Naive thymus-derived CD4-positive, alpha-beta T cell (primary cell): Measurements from ENCODE around the gene PTTG1IP. TPM values are rescaled to one million over a fixed set of nuclear protein-coding genes. Genes with fewer than 3 reads are reported as not detected.
"Not testable (repeated sequence)": the region's sequence is repeated elsewhere in the genome, so short reads cannot be mapped to it uniquely, and the experiment has no call there.

Source experiments
- ATAC-seq: fragments of 150-1000 bp; cut with Tn5 transposase; 2 replicates; pipeline ENCODE4 v1.10.0; 2021; ENCODE audit warnings: mild to moderate bottlenecking, moderate library complexity
- CTCF ChIA-PET: fragments of 350-600 bp; sonication (Branson Sonifier 250); formaldehyde crosslinking; loops from one replicate; lab custom pipeline; 2021; ENCODE audit warnings: antibody characterized with exemption; lab: Charles Lee
- POLR2A ChIA-PET: fragments of 350-600 bp; sonication (Branson Sonifier 250); formaldehyde crosslinking; loops from one replicate; lab custom pipeline; 2021; ENCODE audit warnings: antibody characterized with exemption, inconsistent platforms; lab: Charles Lee
- DNase-seq, 9 donors: peaks; one replicate each; pipeline versions ENCODE4 v3.0.0 to v3.0.0-alpha.2; 2020 to 2022; ENCODE audit warnings: mixed read lengths in 1 of 9
- H3K27ac ChIP-seq: one replicate; pipeline ENCODE4 v1.7.0; 2013; ENCODE audit warnings: mild to moderate bottlenecking, low read depth, low read length, moderate library complexity
- H3K27me3 ChIP-seq, 2 donors: one replicate each; pipeline ENCODE4 v1.7.0; 2013; ENCODE audit warnings: low read length in 2 of 2, mild to moderate bottlenecking in 2 of 2, moderate library complexity in 2 of 2; ENCODE audit not compliant: control insufficient read depth in 2 of 2, insufficient read depth in 2 of 2
- H3K36me3 ChIP-seq, 3 experiments: 1 replicate in 2 of 3; 2 replicates in 1 of 3; pipeline ENCODE4 v1.7.0; 2013; ENCODE audit warnings: low read length in 3 of 3, mild to moderate bottlenecking in 3 of 3, moderate library complexity in 1 of 3; ENCODE audit not compliant: insufficient read depth in 3 of 3, control insufficient read depth in 2 of 3
- H3K4me1 ChIP-seq, 2 donors: one replicate each; pipeline ENCODE4 v1.7.0; 2013; ENCODE audit warnings: low read length in 2 of 2, mild to moderate bottlenecking in 2 of 2, moderate library complexity in 1 of 2; ENCODE audit not compliant: control insufficient read depth in 2 of 2, insufficient read depth in 2 of 2
- H3K4me3 ChIP-seq: 2 replicates; pipeline ENCODE4 v1.7.0; 2013; ENCODE audit warnings: mild to moderate bottlenecking, low read length
- H3K9me3 ChIP-seq, 3 experiments: 1 replicate in 2 of 3; 2 replicates in 1 of 3; pipeline ENCODE4 v1.7.0; 2013; ENCODE audit warnings: low read length in 3 of 3; ENCODE audit not compliant: control insufficient read depth in 2 of 3
- H3K27ac Mint-ChIP-seq, 9 donors: one replicate each; pipeline ENCODE4 v1.8.0; 2020 to 2022; ENCODE audit warnings: mixed read lengths in 9 of 9, mild to moderate bottlenecking in 8 of 9, moderate library complexity in 5 of 9, inconsistent platforms in 2 of 9
- H3K27me3 Mint-ChIP-seq, 5 donors: one replicate each; pipeline ENCODE4 v1.8.0; 2021 to 2022; ENCODE audit warnings: mixed read lengths in 5 of 5, mild to moderate bottlenecking in 1 of 5
- H3K36me3 Mint-ChIP-seq, 5 donors: one replicate each; pipeline ENCODE4 v1.8.0; 2020 to 2022; ENCODE audit warnings: mixed read lengths in 5 of 5, mild to moderate bottlenecking in 3 of 5, inconsistent platforms in 1 of 5
- H3K4me1 Mint-ChIP-seq, 7 donors: one replicate each; pipeline ENCODE4 v1.8.0; 2020 to 2022; ENCODE audit warnings: mixed read lengths in 7 of 7, mild to moderate bottlenecking in 3 of 7, inconsistent platforms in 1 of 7
- H3K4me3 Mint-ChIP-seq, 10 donors: one replicate each; pipeline ENCODE4 v1.8.0; 2020 to 2022; ENCODE audit warnings: mild to moderate bottlenecking in 10 of 10, mixed read lengths in 10 of 10, moderate library complexity in 6 of 10, inconsistent platforms in 2 of 10
- H3K9me3 Mint-ChIP-seq, 11 donors: one replicate each; pipeline ENCODE4 v1.8.0; 2020 to 2022; ENCODE audit warnings: mixed read lengths in 11 of 11, mild to moderate bottlenecking in 4 of 11, inconsistent platforms in 1 of 11, moderate library complexity in 1 of 11
- intact Hi-C, 2 donors: fragments of 100-400 bp; cut with micrococcal nuclease; formaldehyde crosslinking; loops; one replicate each; pipeline ENCODE4 v1.15.1; 2023
- polyA plus RNA-seq, 2 donors: library from polyadenylated mRNA; unstranded; fragments of 300-500 nt; fragmentation: Illumina TruSeq; gene quantifications; one replicate each; pipeline ENCODE4 v1.2.3, GENCODE V29; 2021
- total RNA-seq, 6 experiments: library from RNA in 5 of 6; stranded (reverse) in 5 of 6; gene quantifications; 1 replicate in 5 of 6; 2 replicates in 1 of 6; pipeline ENCODE4 v1.2.3 and lab custom pipeline; 2021 to 2026

The PTTG1IP gene
- total and polyA plus RNA-seq, 7 experiments from 2014 or later = 60.9 to 122 (median 92.5) TPM

DNA sequence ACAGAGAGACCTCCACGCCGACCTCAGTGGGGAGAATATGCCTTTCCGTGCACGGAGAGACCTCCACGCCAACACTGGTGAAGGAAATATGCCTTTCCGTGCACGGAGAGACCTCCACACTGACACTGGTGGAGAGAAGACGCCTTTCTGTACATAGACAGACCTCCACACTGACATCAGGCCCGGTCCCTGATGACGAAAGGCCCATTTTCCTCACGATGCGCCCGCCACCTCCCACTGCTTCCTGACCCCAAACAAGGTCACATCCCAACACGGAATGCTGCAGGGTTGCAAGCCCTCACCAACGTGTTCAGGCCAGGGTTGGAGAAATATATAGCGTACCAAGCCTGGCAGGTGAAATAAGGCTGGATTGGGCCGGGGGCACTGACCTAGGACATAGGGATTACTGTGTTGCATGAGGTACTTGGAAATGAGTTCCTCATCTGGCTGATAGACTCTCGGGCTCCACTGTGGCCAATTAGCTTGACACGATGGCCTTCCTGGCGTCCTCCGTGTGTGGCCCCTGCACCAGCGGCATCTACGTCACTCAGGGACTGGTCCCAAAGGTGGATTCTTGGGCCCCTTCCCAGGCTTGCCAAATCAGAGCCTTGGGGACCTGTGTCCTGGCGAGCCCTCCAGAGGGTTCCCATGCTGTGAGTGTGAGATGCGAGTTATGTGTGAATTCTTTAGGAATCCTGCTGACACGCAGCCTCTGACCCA is 39.1 kb downstream of the PTTG1IP start:
- peaks cover 0 to 4% (median 0%) of the 10 kb centered on the region in 11 donors for H3K9me3 Mint-ChIP-seq
- H3K4me1 Mint-ChIP-seq = peaks cover 6 to 24% (median 12%) of the 10 kb centered on the region in 7 donors
- H3K36me3 ChIP-seq = no peaks in the 10 kb centered on the region
- H3K27ac Mint-ChIP-seq = peak overlapping the region in 1 of 9 donors; percentile 51
- no peaks in the 10 kb centered on the region for H3K9me3 ChIP-seq
- H3K36me3 Mint-ChIP-seq = peaks cover 0 to 2% (median 0%) of the 10 kb centered on the region in 5 donors
- H3K27me3 Mint-ChIP-seq = no peaks in the 10 kb centered on the region
- H3K4me3 Mint-ChIP-seq = no peak overlapping the region
- no peak overlapping the region for H3K4me3 ChIP-seq
- peaks cover 0 to 5% of the 10 kb centered on the region in 2 donors for H3K4me1 ChIP-seq
- ATAC-seq = no peak
- H3K27me3 ChIP-seq = no peaks in the 10 kb centered on the region
- ChIA-PET POLR2A (no interaction called here), CTCF (no interaction called here)
- no peak for DNase-seq
- intact Hi-C loops = no loop called here
- no peak overlapping the region for H3K27ac ChIP-seq

- Mint-ChIP-seq H3K9me3 (peaks cover 0 to 7% (median 2%) of the 10 kb centered on the region in 11 donors), H3K4me1 (peaks cover 6 to 26% (median 12%) of the 10 kb centered on the region in 7 donors), H3K27me3 (no peaks in the 10 kb centered on the region), H3K4me3 (no peak overlapping the region), H3K36me3 (peaks cover 0 to 2% (median 2%) of the 10 kb centered on the region in 5 donors), H3K27ac (peak overlapping the region in 1 of 9 donors; percentile 51)
- POLR2A ChIA-PET = no interaction called here
- H3K36me3 ChIP-seq = no peaks in the 10 kb centered on the region
- peaks cover 0 to 5% of the 10 kb centered on the region in 2 donors for H3K4me1 ChIP-seq
- ATAC-seq = no peak
- H3K27me3 ChIP-seq = no peaks in the 10 kb centered on the region
- peaks cover 0 to 3% (median 0%) of the 10 kb centered on the region in 3 experiments for H3K9me3 ChIP-seq
- intact Hi-C loops = no loop called here
- CTCF ChIA-PET = no interaction called here
- no peak overlapping the region for H3K4me3 ChIP-seq
- DNase-seq = no peak
- no peak overlapping the region for H3K27ac ChIP-seq
These were observed 39.8 kb downstream of the PTTG1IP start for GRCh38 chr21:44833663-44834062.

DNA sequence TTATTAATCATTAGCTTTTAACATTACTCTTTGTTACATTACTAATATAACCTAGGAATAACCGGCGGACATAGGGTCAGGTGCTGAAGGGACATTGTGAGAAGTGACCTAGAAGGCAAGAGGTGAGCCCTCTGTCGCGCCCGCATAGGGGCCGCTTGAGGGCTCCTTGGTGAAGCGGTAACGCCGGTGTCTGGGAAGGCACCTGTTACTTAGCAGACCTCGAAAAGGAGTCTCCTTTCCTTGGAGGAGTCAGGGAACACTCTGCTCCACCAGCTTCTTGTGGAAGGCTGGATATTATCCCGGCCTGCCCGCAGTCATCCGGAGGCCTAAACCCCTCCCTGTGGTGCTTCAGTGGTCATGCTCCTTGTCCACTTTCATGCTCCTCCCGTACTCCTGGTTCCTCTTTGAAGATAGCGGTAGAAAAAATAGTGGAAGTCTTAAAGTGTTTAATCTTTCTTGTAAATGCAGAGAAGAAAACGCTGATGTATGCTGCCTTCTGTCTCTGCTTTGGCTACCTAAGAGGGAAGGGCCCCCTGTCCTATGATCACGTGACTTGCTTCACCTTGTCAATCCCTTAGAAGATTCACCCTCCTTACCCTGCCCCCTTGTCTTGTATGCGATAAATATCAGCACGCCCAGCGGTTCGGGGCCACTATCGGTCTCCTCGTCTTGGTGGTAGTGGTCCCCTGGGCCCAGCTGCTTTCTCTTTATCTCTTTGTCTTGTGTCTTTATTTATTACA is 40.8 kb downstream of the PTTG1IP start:
- CTCF ChIA-PET = not testable (repeated sequence)

GRCh38 chr21:44831227-44831860 is 42.1 kb downstream of the PTTG1IP start:
- Histone ChIP-seq H3K4me1 (peaks cover 0 to 5% of the 10 kb centered on the region in 2 donors), H3K27ac (peak overlapping the region; percentile 31), H3K9me3 (peaks cover 0 to 14% (median 0%) of the 10 kb centered on the region in 3 experiments), H3K4me3 (no peak overlapping the region), H3K36me3 (no peaks in the 10 kb centered on the region), H3K27me3 (no peaks in the 10 kb centered on the region)
- peak overlapping the region in 7 of 10 donors; percentile 23 to 76 (median 40) for H3K4me3 Mint-ChIP-seq
- ChIA-PET CTCF (no interaction called here), POLR2A (no interaction called here)
- peak overlapping the region in 8 of 9 donors; percentile 48 to 93 (median 76) for H3K27ac Mint-ChIP-seq
- H3K36me3 Mint-ChIP-seq = peaks cover 0 to 17% (median 7%) of the 10 kb centered on the region in 5 donors
- intact Hi-C loops = no loop called here
- DNase-seq (no peak), ATAC-seq (peak; percentile 47)
- peaks cover 6 to 32% (median 15%) of the 10 kb centered on the region in 7 donors for H3K4me1 Mint-ChIP-seq
- peaks cover 0 to 23% (median 16%) of the 10 kb centered on the region in 11 donors for H3K9me3 Mint-ChIP-seq
- peaks cover 0 to 6% (median 0%) of the 10 kb centered on the region in 5 donors for H3K27me3 Mint-ChIP-seq

More for the DNA sequence above, 40.8 kb downstream of the PTTG1IP start:
- intact Hi-C loops, H3K4me1 ChIP-seq, H3K27me3 Mint-ChIP-seq, ATAC-seq, H3K4me3 Mint-ChIP-seq, POLR2A ChIA-PET, H3K36me3 ChIP-seq, DNase-seq, H3K27me3 ChIP-seq, H3K27ac ChIP-seq, H3K4me3 ChIP-seq: not testable (repeated sequence)
- peaks cover 0 to 12% (median 7%) of the 10 kb centered on the region in 5 donors for H3K36me3 Mint-ChIP-seq
- H3K27ac Mint-ChIP-seq = peak overlapping the region in 2 of 9 donors; percentile 6 to 39
- peaks cover 6 to 32% (median 15%) of the 10 kb centered on the region in 7 donors for H3K4me1 Mint-ChIP-seq
- peaks cover 0 to 13% (median 0%) of the 10 kb centered on the region in 3 experiments for H3K9me3 ChIP-seq
- peaks cover 0 to 16% (median 10%) of the 10 kb centered on the region in 11 donors for H3K9me3 Mint-ChIP-seq

DNA sequence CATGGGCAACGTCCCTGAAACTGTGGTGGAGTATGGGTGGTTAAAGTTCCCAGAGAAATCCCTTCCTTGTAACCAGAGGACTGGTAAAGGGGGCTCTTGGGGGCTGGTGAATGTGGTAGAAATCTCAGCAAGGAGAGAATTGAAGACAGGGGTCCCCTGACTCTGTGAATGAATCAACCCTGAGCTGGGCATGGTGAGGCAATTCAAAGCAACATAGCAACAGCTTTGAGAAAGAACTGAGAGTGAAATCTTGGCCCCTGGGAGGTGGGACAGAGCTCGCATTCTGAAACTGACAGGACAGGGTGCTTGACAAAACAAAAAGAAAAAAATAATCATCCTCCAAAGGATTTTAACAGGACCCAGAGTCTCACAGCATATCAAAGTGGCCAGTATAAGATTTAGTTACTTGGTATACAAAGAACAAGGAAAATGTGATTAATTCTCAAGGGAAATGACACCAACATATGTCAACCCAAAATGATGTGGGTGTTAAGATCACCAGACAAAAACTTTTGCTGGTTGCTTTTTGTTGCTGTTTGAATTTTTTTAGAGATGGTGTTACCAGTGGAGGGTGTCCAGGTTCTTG is 43.9 kb downstream of the PTTG1IP start:
- Histone ChIP-seq H3K4me3 (no peak overlapping the region), H3K27ac (no peak overlapping the region), H3K27me3 (no peaks in the 10 kb centered on the region), H3K9me3 (peaks cover 0 to 14% (median 0%) of the 10 kb centered on the region in 3 experiments), H3K36me3 (no peaks in the 10 kb centered on the region), H3K4me1 (peaks cover 0 to 5% of the 10 kb centered on the region in 2 donors)
- Mint-ChIP-seq H3K27me3 (peaks cover 0 to 6% (median 0%) of the 10 kb centered on the region in 5 donors), H3K9me3 (peaks cover 0 to 23% (median 16%) of the 10 kb centered on the region in 11 donors), H3K4me3 (no peak overlapping the region), H3K4me1 (peaks cover 6 to 32% (median 15%) of the 10 kb centered on the region in 7 donors), H3K36me3 (peaks cover 0 to 17% (median 7%) of the 10 kb centered on the region in 5 donors), H3K27ac (no peak overlapping the region)
- intact Hi-C loops = loop anchor here in 1 of 2 donors (2.0 kb wide), 1 partner anchor 17 kb away; no protein-coding TSS in a partner anchor
- ATAC-seq = peak; percentile 32
- POLR2A ChIA-PET = no interaction called here
- no peak for DNase-seq
- CTCF ChIA-PET = no interaction called here
